Muscle of leg (tissue), 11 donors: ENCODE data around the gene ANAPC5. TPM values are rescaled to one million over a fixed set of nuclear protein-coding genes. Genes with fewer than 3 reads are reported as not detected.
"Not testable (repeated sequence)": the region's sequence is repeated elsewhere in the genome, so short reads cannot be mapped to it uniquely, and the experiment has no call there.

ENCODE experiments used
- DNase-seq: peaks from one replicate; pipeline ENCODE4 v3.0.0; 2013
- H3K27ac ChIP-seq: one replicate; pipeline ENCODE4 v1.5.1; 2013; ENCODE audit warnings: mild to moderate bottlenecking, low read length, control low read depth
- H3K27me3 ChIP-seq: one replicate; pipeline ENCODE4 v1.6.1; 2013; ENCODE audit warnings: low read length; ENCODE audit not compliant: control insufficient read depth, insufficient read depth
- H3K36me3 ChIP-seq: one replicate; pipeline ENCODE4 v1.6.1; 2013; ENCODE audit warnings: low read length; ENCODE audit not compliant: control insufficient read depth, insufficient read depth
- H3K4me1 ChIP-seq: one replicate; pipeline ENCODE4 v1.6.1; 2013; ENCODE audit warnings: low read length; ENCODE audit not compliant: control insufficient read depth, insufficient read depth
- H3K4me3 ChIP-seq: one replicate; pipeline ENCODE4 v1.5.1; 2013; ENCODE audit warnings: low read length, control low read depth
- H3K9me3 ChIP-seq: replicated peaks from 2 replicates; pipeline ENCODE4 v1.6.1; 2013; ENCODE audit warnings: low read depth, low read length; ENCODE audit not compliant: control insufficient read depth
- WGBS: methylation state at CpG from one replicate; pipeline ENCODE4 v1.1.5; 2013; ENCODE audit warnings: missing lambda C conversion rate; ENCODE audit not compliant: insufficient coverage; 5-methylcytosine and 5-hydroxymethylcytosine counted together
- polyA plus RNA-seq, 8 donors: library from polyadenylated mRNA; unstranded; fragments of 120-200 nt; gene quantifications; one replicate each; pipeline versions ENCODE4 v1.2.1 to v1.2.3, GENCODE V29; 2013; ENCODE audit warnings: inconsistent platforms in 1 of 8, low replicate concordance in 1 of 8; ENCODE audit not compliant: insufficient read length in 8 of 8, insufficient read depth in 1 of 8
- total RNA-seq: library from RNA; stranded (reverse); fragments of 120-200 nt; gene quantifications from one replicate; pipeline ENCODE4 v1.2.4, GENCODE V29; 2013

Gene ANAPC5
- total and polyA plus RNA-seq, 9 donors, result 93.3 to 114 (median 106) TPM

DNA sequence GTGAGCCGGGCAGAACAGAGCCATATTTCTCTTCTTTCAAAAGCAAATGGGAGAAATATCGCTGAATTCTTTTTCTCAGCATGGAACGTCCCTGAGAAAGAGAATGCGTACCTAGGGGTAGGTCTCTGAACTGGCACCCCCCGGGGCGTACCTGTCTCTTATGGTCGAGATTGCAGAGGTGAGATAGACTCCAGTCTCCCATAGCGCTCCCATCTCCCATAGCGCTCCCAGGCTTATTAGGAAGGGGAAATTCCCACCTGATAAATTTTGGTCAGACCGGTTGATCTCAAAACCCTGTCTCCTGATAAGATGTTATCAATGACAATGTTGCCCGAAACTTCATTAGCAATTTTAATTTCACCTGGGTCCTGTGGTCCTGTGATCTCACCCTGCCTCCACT is 71.7 kb downstream of the ANAPC5 start:
- not testable (repeated sequence) for H3K36me3 ChIP-seq, H3K4me3 ChIP-seq, H3K9me3 ChIP-seq, H3K27ac ChIP-seq, H3K27me3 ChIP-seq, DNase-seq
- H3K4me1 ChIP-seq, result peaks cover 12% of the 10 kb centered on the region
- no CpG with 5 or more reads among the region's 11 CpGs for WGBS

DNA sequence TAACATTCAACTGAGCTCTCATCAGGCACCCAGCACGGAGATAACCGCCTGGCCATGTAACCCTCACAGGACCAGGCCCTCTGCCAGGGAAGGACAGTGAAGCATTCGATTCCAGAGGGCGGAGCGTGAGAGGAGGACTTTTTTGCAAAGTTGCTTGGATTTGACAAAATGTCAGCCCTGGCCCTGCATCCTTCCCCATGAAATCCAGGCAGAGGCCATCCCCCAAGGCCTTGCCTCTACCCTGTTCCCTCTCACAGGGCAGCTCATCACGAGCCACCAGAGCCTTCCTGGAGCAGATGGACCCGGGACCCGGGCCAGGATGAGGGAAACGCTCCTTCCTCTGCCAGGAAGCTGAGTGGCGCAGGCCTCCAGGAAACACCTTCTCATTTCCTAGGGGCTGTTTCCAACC is 72.7 kb downstream of the ANAPC5 start:
- no peak overlapping the region for H3K4me3 ChIP-seq
- peak; percentile 50 for DNase-seq
- WGBS, result 21% methylated on average over 7 of the region's 10 CpGs

DNA sequence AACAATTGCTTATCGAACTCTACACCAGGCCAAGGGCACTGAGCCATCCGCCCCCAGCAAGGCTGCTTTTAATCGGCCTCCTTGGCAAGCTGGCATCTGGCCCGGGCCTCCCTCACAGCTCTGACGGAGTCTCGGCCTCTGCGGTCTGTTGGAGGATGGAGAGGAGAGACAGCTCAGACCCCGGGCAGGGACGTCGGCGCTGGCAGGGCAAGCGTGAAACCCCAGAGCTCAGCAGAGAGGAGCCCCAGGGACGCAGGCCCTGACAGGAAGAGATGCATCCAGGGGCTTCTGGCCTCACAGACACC is 73.2 kb downstream of the ANAPC5 start:
- no peak for DNase-seq
- Histone ChIP-seq H3K27ac (peak overlapping the region; percentile 42), H3K4me1 (peaks cover 12% of the 10 kb centered on the region), H3K4me3 (no peak overlapping the region), H3K36me3 (peaks cover 9% of the 10 kb centered on the region), H3K27me3 (no peaks in the 10 kb centered on the region), H3K9me3 (no peaks in the 10 kb centered on the region)
- 63% methylated on average over 13 of the region's 13 CpGs for WGBS

More for the DNA sequence above, 72.7 kb downstream of the ANAPC5 start:
- peaks cover 6% of the 10 kb centered on the region for H3K36me3 ChIP-seq
- H3K27ac ChIP-seq, result peak overlapping the region; percentile 21
- H3K27me3 ChIP-seq, result no peaks in the 10 kb centered on the region
- H3K9me3 ChIP-seq, result no peaks in the 10 kb centered on the region
- peaks cover 12% of the 10 kb centered on the region for H3K4me1 ChIP-seq

DNA sequence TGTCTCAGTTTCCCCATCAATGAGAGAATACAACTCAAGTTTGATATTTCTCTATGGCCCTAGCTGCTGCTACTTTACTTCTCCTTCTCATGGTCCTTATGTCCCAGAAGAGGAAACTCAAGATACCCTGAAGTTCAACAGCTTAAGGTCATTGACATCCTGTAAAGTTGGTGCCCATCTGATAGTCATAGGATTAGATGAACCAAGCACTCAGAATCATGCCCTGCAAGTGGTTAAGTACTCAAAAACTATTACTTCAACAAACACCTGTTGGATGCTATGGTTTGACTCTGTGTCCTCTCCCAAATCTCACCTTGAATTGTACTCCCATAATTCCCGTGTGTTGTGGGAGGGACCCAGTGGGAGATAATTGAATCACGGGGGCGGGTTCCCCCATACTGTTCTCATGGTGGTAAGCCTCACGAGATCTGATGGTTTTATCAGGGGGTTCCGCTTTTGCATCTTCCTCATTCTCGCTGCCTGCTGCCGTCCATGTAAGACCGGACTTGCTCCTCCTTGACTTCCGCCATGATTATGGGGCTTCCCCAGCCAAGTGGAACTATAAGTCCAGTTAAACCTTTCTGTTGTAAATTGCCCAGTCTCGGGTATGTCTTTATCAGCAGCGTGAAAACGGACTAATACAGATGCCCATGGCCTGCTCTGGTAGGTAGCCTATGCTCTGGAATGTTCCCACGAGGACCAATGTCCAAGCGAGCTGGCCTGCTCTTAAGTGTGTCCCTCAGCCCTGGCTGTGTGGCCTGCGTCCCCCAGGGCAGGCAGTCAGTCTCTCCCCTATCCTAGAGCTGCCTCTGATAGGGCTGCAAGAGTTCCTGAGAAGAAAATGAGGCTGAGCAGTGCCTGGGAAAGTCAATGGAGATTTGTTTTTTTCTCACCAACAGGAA is 73.8 kb downstream of the ANAPC5 start:
- Histone ChIP-seq H3K4me1 (peaks cover 12% of the 10 kb centered on the region), H3K27me3 (no peaks in the 10 kb centered on the region), H3K4me3 (no peak overlapping the region), H3K9me3 (no peaks in the 10 kb centered on the region), H3K36me3 (peaks cover 15% of the 10 kb centered on the region), H3K27ac (peak overlapping the region; percentile 42)
- 91% methylated on average over 9 of the region's 15 CpGs for WGBS
- DNase-seq, result no peak

DNA sequence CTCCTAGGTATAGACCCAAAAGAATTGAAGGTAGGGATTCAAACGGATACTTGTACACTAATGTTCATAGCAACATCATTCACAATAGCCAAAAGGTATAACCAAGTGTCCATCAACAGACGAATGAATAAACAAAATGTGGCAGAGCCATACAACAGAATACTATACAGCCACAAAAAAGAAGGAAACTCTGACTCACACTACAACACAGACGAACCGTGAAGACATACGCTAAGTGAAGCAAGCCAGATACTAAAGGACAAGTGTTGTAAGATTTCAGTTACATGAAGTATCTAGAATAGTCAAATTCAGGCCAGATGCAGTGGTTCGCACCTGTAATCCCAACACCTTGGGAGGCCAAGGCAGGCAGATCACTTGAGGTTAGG is 74.8 kb downstream of the ANAPC5 start:
- H3K27ac ChIP-seq, result no peak overlapping the region
- no peaks in the 10 kb centered on the region for H3K9me3 ChIP-seq
- 100% methylated on average over 1 of the region's 6 CpGs for WGBS
- no peaks in the 10 kb centered on the region for H3K27me3 ChIP-seq
- no peak for DNase-seq
- peaks cover 24% of the 10 kb centered on the region for H3K36me3 ChIP-seq
- no peak overlapping the region for H3K4me3 ChIP-seq
- peaks cover 12% of the 10 kb centered on the region for H3K4me1 ChIP-seq

DNA sequence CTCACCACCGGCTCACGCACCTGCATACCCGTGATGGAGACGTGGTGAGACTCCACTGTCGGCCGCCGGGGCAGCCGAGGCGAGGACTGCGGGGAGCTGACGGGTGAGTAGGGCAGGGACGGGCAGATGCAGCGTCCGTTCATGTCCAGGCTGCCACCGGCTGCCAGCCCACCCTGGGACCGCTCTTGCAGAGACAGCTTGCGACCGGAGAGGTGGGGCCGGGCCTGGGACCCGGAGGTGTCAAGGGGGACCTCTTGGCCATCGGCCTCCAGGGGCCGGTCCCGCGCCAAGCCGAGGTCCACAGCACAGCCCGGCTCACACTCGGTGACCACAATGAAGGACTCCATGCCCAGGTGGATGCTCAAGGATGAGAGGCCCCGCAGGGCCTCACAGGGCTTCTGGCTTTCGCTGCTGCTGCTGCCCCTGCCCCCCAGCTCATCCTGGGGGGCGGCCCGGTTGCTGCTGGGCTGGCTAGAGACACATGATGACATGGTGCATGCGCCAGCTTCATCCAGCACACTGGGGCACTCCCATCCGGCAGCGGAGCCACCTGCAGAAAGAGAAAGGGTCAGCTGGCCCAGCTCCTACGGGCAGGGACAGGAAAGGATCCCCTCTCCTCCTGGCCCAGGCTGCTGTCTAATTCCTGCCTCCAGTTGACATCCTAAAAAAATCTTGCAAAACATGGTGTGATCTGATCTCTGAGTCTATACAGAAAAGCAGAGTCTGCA is 78.0 kb downstream of the ANAPC5 start:
- 94% methylated on average over 33 of the region's 35 CpGs for WGBS
- H3K27me3 ChIP-seq, result no peaks in the 10 kb centered on the region
- DNase-seq, result no peak
- peaks cover 33% of the 10 kb centered on the region for H3K36me3 ChIP-seq
- no peak overlapping the region for H3K27ac ChIP-seq
- H3K4me1 ChIP-seq, result peaks cover 5% of the 10 kb centered on the region
- H3K9me3 ChIP-seq, result no peaks in the 10 kb centered on the region
- H3K4me3 ChIP-seq, result no peak overlapping the region

DNA sequence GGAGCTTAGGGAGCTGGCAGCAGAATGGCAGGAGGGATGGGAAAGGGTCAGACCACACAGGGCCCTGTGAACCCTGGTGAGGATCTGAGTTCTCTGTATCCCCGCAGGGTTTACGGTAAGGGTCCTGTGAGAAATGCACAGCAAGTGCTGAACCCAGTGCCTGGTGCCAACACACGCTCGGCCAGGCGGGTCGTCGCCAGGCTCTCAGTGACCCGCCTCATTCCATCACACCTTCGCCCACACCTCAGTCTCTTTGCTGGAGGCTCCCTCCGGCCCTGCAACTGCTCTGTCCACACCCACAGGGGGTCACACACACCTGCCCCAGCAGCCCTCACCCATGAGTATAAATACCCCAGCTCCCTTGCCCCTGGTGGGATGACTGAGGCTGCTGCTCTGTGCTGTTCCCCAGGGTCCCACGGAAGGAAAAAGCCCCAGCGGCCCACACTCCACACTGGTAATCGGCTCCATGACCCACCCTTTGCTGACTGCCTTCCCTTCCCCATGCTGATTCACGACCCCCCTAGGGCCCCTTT is 78.8 kb downstream of the ANAPC5 start:
- Histone ChIP-seq H3K36me3 (peaks cover 37% of the 10 kb centered on the region), H3K9me3 (no peaks in the 10 kb centered on the region), H3K4me1 (no peaks in the 10 kb centered on the region), H3K27ac (no peak overlapping the region), H3K27me3 (no peaks in the 10 kb centered on the region), H3K4me3 (no peak overlapping the region)
- WGBS, result 95% methylated on average over 14 of the region's 14 CpGs
- no peak for DNase-seq

DNA sequence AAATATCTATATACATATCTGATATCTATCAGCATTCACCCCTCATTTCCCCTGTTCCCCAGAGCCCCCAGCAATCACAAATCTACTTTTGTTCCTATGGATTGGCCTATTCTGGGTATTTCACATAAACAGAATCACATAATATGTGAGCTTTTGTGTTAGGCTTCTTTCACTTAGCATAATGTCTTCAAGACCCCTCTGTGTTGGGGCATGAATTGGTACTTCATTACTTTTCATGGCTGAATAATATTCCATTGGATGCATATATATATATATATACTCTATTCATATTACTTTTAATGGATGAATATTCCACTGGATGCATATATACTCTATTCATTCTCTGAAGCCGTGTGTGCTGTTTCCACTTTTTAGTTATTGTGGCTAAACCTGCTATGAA is 84.4 kb downstream of the ANAPC5 start:
- H3K27me3 ChIP-seq, result no peaks in the 10 kb centered on the region
- no peak for DNase-seq
- no peaks in the 10 kb centered on the region for H3K4me1 ChIP-seq
- no CpG with 5 or more reads among the region's 1 CpG for WGBS
- no peak overlapping the region for H3K27ac ChIP-seq
- no peak overlapping the region for H3K4me3 ChIP-seq
- no peaks in the 10 kb centered on the region for H3K9me3 ChIP-seq
- H3K36me3 ChIP-seq, result peaks cover 43% of the 10 kb centered on the region

DNA sequence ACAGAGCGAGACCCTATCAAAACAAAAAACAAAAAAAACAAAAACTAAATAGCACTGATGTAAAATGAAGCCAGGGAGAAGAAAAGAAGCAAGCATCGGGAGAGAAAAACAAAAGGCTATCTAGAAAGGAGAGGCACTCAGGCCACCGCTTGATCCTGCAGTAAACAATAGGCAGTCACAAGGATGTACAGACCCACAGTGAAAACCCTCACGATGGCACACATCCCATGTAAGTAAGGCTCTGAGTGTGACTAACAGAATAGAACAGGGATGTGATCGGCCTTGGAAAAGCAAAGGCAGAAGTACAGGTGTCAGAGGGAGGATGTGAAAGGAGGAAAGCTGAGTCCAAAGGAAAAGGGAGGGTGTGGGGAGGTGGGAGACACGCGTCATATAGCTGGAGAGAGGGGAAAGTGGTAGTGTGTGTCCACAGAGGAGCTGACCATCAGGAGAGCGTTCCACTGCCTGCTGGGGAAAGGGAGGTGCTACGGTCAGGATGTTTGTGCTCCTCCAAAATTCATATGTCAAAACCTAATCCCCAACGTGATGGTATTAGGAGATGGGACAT is 87.2 kb downstream of the ANAPC5 start:
- H3K27ac ChIP-seq, result no peak overlapping the region
- DNase-seq, result no peak
- H3K27me3 ChIP-seq, result no peaks in the 10 kb centered on the region
- no peaks in the 10 kb centered on the region for H3K4me1 ChIP-seq
- H3K9me3 ChIP-seq, result no peaks in the 10 kb centered on the region
- 89% methylated on average over 3 of the region's 10 CpGs for WGBS
- no peak overlapping the region for H3K4me3 ChIP-seq
- H3K36me3 ChIP-seq, result peaks cover 58% of the 10 kb centered on the region

DNA sequence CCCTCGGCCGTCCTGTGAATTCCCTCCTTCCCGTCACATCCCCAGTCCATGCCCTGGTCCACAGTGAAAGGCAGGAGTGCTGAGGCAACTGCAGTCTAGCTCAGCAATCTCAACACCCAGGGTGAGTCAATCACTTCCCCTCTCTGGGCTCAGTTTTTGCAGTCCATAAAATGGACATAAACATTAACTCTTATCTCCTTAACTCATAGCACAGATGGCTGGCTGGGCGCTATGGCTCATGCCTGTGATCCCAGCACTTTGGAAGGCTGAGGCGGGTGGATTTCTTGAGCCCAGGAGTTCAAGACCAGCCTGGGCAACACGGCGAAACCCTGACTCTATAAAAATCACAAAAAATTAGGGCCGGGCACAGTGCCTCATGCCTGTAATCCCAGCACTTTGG is 88.1 kb downstream of the ANAPC5 start:
- H3K9me3 ChIP-seq, result no peaks in the 10 kb centered on the region
- H3K27ac ChIP-seq, result no peak overlapping the region
- peaks cover 59% of the 10 kb centered on the region for H3K36me3 ChIP-seq
- H3K4me1 ChIP-seq, result no peaks in the 10 kb centered on the region
- H3K27me3 ChIP-seq, result no peaks in the 10 kb centered on the region
- 76% methylated on average over 6 of the region's 8 CpGs for WGBS
- no peak overlapping the region for H3K4me3 ChIP-seq
- no peak for DNase-seq
